IPS DF 6.9 (cell line): ENCODE data around the gene GNB5.

Source experiments
- DNase-seq: peaks from one replicate; pipeline ENCODE4 v3.0.0-alpha.2; 2013; ENCODE audit warnings: low read depth, low spot score
- H3K27ac ChIP-seq: one replicate; pipeline ENCODE4 v1.5.1; 2013; ENCODE audit warnings: low read length, control low read depth
- H3K27me3 ChIP-seq: 2 replicates; pipeline ENCODE4 v1.6.1; 2013; ENCODE audit warnings: mild to moderate bottlenecking, low read length; ENCODE audit not compliant: control insufficient read depth, insufficient read depth
- H3K36me3 ChIP-seq: 2 replicates; pipeline ENCODE4 v1.6.1; 2013; ENCODE audit warnings: low read length; ENCODE audit not compliant: control insufficient read depth, insufficient read depth
- H3K4me1 ChIP-seq: 2 replicates; pipeline ENCODE4 v1.6.1; 2013; ENCODE audit warnings: low read length; ENCODE audit not compliant: control insufficient read depth, insufficient read depth
- H3K4me3 ChIP-seq: 2 replicates; pipeline ENCODE4 v1.5.1; 2013; ENCODE audit warnings: mild to moderate bottlenecking, low read length
- H3K9me3 ChIP-seq: 2 replicates; pipeline ENCODE4 v1.6.1; 2013; ENCODE audit warnings: low read length, inconsistent platforms; ENCODE audit not compliant: control insufficient read depth, insufficient read depth
- WGBS: extraction: QIAGEN DNeasy Blood & Tissue Kit; methylation state at CpG from one replicate; pipeline ENCODE4 v1.1.7; 2013; ENCODE audit warnings: mixed read lengths, missing lambda C conversion rate; ENCODE audit not compliant: insufficient read length, insufficient coverage; 5-methylcytosine and 5-hydroxymethylcytosine counted together

GNB5 gene

GRCh38 chr15:52113708-52114107 is 77.5 kb downstream of the GNB5 start:
- no peaks in the 10 kb centered on the region for H3K9me3 ChIP-seq
- H3K27ac ChIP-seq = no peak overlapping the region
- H3K4me1 ChIP-seq = no peaks in the 10 kb centered on the region; the same call in 1 of the 2 replicates
- peaks cover 14% of the 10 kb centered on the region; the same call in 1 of the 2 replicates for H3K27me3 ChIP-seq
- no peak overlapping the region for H3K4me3 ChIP-seq
- no peaks in the 10 kb centered on the region for H3K36me3 ChIP-seq
- DNase-seq = no peak

DNA sequence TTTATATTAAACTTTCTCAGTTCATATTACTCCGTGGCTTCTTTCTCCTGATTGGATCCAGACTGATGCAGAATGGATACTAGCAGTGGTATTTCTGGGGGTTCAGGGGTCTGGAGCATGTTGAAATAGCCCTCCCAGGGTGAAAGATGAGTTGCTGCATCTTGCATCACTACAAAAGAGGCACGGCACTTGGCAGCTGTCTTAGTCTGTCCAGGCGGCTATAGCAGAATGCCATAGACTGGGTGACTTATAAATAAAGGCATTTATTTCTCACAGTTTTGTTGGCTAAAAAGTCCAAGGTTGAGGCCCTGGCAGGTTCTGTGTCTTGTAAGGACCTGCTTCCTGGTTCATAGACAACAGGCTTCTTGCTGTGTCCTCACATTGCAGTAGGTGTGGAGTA is 78.0 kb downstream of the GNB5 start:
- H3K4me1 ChIP-seq = no peaks in the 10 kb centered on the region; the same call in 1 of the 2 replicates

DNA sequence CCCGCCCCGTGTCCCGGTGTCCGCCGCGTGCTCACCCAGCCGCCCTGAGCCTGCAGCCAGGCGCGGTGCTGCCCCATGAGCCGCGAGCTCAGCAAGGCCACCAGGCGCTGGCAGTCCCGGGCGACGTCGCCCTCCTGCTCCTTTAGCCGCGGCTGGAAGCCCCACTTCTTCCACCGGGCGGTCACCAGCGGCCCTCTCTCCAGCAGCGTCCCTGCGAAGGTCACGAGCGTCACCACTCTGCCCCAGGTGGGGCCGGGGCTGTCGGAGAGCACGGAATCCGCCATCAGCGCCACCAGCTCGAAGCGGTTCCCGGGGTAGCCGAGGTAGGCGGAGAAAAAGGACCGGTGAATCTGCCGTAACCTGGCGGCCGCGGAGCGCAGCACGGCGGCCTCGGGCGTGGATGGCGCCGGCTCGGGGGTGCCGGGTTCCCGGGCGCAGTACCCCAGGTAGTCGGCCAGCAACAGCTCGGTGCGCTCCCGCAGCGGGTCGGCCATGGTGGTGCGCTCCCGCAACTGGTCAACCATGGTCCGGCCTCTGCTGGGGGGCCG is 78.9 kb downstream of the GNB5 start:
- DNase-seq = no peak
- H3K4me1 ChIP-seq = no peaks in the 10 kb centered on the region; the same call in 1 of the 2 replicates
- no peaks in the 10 kb centered on the region for H3K9me3 ChIP-seq
- no peaks in the 10 kb centered on the region for H3K36me3 ChIP-seq
- H3K27ac ChIP-seq = no peak overlapping the region
- peak overlapping the region; percentile 14; the same call in 1 of the 2 replicates for H3K4me3 ChIP-seq
- WGBS = no CpG with 5 or more reads among the region's 61 CpGs
- peaks cover 14% of the 10 kb centered on the region; the same call in 1 of the 2 replicates for H3K27me3 ChIP-seq

More for the DNA sequence above, 78.0 kb downstream of the GNB5 start:
- H3K4me3 ChIP-seq = no peak overlapping the region
- no peaks in the 10 kb centered on the region for H3K9me3 ChIP-seq
- peaks cover 14% of the 10 kb centered on the region; the same call in 1 of the 2 replicates for H3K27me3 ChIP-seq
- no peaks in the 10 kb centered on the region for H3K36me3 ChIP-seq
- no peak for DNase-seq
- H3K27ac ChIP-seq = no peak overlapping the region
- no CpG with 5 or more reads among the region's 3 CpGs for WGBS

GRCh38 chr15:52111517-52112202 is 79.5 kb downstream of the GNB5 start:
- Histone ChIP-seq H3K4me3 (peak overlapping the region; percentile 14; the same call in 1 of the 2 replicates), H3K4me1 (no peaks in the 10 kb centered on the region; the same call in 1 of the 2 replicates), H3K27me3 (peaks cover 14% of the 10 kb centered on the region; the same call in 1 of the 2 replicates), H3K36me3 (no peaks in the 10 kb centered on the region), H3K9me3 (no peaks in the 10 kb centered on the region), H3K27ac (no peak overlapping the region)
- WGBS = no CpG with 5 or more reads among the region's 32 CpGs
- no peak for DNase-seq

DNA sequence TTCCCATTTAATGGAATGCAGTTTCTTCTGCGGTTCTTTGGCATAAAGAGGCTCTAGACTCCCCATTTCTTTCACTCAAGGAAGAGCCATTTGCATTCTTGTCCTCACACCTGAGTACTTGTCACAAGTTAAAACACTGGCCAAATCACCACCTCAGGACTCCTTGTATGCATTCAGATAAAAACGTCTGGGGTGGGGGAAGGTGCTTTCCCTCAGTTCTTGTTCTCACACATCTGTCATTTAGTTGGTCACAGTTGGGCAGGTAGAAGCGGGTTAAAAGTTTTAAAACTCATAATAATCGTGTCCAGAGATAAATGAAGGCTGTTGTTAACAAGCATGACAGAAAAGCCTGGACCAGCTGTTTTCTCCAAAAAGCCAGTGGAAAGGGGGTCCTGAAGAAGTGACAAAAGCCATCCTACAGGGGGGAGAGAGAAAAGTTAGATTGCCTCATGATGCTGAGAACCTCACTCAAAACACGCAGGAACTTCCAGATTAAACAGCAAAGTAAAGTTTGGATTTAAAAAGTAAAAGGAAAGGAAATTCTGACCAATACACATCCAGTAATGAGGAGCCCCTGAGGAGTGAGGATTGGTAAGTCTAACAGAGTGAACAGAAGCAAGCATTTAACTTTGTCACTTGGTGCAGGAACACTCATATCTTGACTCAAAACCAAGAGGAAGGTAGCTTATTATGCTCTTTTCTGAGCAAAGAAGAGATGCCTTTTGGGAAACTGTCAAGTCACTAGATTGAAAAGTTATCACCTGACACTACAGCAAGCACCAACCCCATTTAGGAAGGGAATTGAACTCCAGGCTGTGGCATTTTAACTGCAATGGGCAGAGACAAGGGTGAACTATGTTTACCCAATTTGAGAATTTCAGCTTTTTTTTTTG is 81.4 kb downstream of the GNB5 start:
- Histone ChIP-seq H3K27ac (no peak overlapping the region), H3K36me3 (no peaks in the 10 kb centered on the region), H3K27me3 (peaks cover 14% of the 10 kb centered on the region; the same call in 1 of the 2 replicates), H3K9me3 (no peaks in the 10 kb centered on the region), H3K4me3 (no peak overlapping the region), H3K4me1 (no peaks in the 10 kb centered on the region; the same call in 1 of the 2 replicates)
- WGBS = no CpG with 5 or more reads among the region's 5 CpGs
- DNase-seq = no peak

GRCh38 chr15:52107238-52107637 is 84.0 kb downstream of the GNB5 start:
- no CpG with 5 or more reads among the region's 6 CpGs for WGBS
- no peak overlapping the region for H3K27ac ChIP-seq
- no peak for DNase-seq

GRCh38 chr15:52106641-52107040 is 84.6 kb downstream of the GNB5 start:
- Histone ChIP-seq H3K36me3 (no peaks in the 10 kb centered on the region), H3K27me3 (peaks cover 3% of the 10 kb centered on the region; the same call in 1 of the 2 replicates), H3K9me3 (no peaks in the 10 kb centered on the region), H3K4me3 (no peak overlapping the region), H3K4me1 (no peaks in the 10 kb centered on the region; the same call in 1 of the 2 replicates), H3K27ac (no peak overlapping the region)
- no CpG with 5 or more reads among the region's 6 CpGs for WGBS
- DNase-seq = no peak

More at GRCh38 chr15:52107238-52107637, 84.0 kb downstream of the GNB5 start:
- H3K9me3 ChIP-seq = no peaks in the 10 kb centered on the region
- no peaks in the 10 kb centered on the region for H3K36me3 ChIP-seq
- H3K27me3 ChIP-seq = peaks cover 9% of the 10 kb centered on the region; the same call in 1 of the 2 replicates
- no peak overlapping the region for H3K4me3 ChIP-seq
- H3K4me1 ChIP-seq = no peaks in the 10 kb centered on the region; the same call in 1 of the 2 replicates

DNA sequence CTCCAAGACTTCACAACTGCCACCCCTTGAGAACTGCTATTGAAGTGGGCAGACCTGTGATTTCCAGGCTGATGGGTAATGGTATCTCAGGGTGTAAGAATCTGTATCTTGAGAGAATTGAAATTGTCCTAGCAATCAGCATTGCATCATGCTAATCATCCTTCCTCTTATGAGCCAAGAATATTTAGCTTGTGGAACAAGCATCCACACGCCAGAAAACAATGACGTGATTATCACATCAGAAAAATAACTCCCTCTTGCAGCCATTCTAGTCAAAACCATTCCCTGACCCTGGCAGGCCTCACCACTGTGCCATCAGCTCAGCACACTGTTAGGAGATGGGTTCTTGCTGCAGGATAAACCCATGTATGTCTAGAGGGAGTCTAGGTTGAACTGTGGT is 85.3 kb downstream of the GNB5 start:
- Histone ChIP-seq H3K36me3 (no peaks in the 10 kb centered on the region), H3K4me1 (no peaks in the 10 kb centered on the region), H3K9me3 (no peaks in the 10 kb centered on the region), H3K27me3 (no peaks in the 10 kb centered on the region), H3K4me3 (no peak overlapping the region), H3K27ac (no peak overlapping the region)
- no CpG with 5 or more reads among the region's 2 CpGs for WGBS
- DNase-seq = no peak

DNA sequence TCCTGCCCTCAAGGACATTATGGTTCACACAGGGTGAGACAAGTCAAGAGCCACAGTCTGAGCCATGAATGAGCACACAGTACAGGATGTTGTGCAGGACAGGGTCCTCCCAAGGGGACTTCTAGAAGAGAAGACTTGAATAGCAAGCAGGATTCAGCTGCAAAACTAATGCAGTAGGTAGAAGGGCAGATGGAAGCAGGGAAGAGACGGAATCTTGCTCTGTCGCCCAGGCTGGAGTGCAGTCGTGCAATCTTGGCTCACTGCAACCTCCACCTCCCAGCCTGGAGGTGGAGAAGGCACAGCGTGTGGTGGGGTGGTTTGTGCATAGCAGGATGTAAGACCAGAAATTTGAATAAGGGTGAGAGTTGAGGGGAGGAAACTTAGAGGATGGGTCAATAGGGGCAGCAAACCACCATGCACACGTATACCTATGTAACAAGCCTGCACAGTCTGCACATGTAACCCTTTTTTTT is 86.6 kb downstream of the GNB5 start:
- H3K4me3 ChIP-seq = no peak overlapping the region
- H3K36me3 ChIP-seq = no peaks in the 10 kb centered on the region
- H3K4me1 ChIP-seq = no peaks in the 10 kb centered on the region
- no peaks in the 10 kb centered on the region for H3K27me3 ChIP-seq
- DNase-seq = no peak
- no peaks in the 10 kb centered on the region for H3K9me3 ChIP-seq
- no CpG with 5 or more reads among the region's 5 CpGs for WGBS
- no peak overlapping the region for H3K27ac ChIP-seq
